Fibroblast of lung (primary cell): ENCODE results near the gene FAR1.

Experiments
- CTCF ChIP-seq, 2 donors: IDR thresholded peaks in 1 of 2; conservative IDR thresholded peaks in 1 of 2; 1 replicate in 1 of 2; 2 replicates in 1 of 2; pipeline ENCODE4 v1.5.1; 2011 to 2012; ENCODE audit warnings: low read length in 2 of 2, control low read depth in 1 of 2, inconsistent platforms in 1 of 2, low read depth in 1 of 2, mild to moderate bottlenecking in 1 of 2
- EZH2 ChIP-seq: IDR thresholded peaks from 2 replicates; pipeline ENCODE4 v1.5.1; 2012; ENCODE audit warnings: low read length, control low read depth, mild to moderate bottlenecking; ENCODE audit errors: missing control alignments

GRCh38 chr11:13681446-13681845 is 13.0 kb downstream of the FAR1 start:
- TF ChIP-seq CTCF (conservative IDR thresholded peaks at IDR 0.05 in 1 of 2, IDR thresholded peaks at IDR 0.05 in 1 of 2; ENCODE audit: low read depth in 1 of 2, low read length in 2 of 2) (no peak), EZH2 (no peak)
